Ovary (tissue), 3 donors: ENCODE measurements around the gene MCTP1.

Experiments
- EP300 ChIP-seq: sonication (generic); formaldehyde crosslinking; IDR thresholded peaks from one replicate; pipeline ENCODE4 v1.6.1; 2017; ENCODE audit warnings: antibody characterized with exemption
- POLR2A ChIP-seq: fragments of 450-650 bp; IDR thresholded peaks from one replicate; pipeline ENCODE4 v1.6.1; 2017; ENCODE audit warnings: antibody characterized with exemption, mild to moderate bottlenecking, moderate library complexity
- TF ChIP-seq, protein P1 (sequence below), 3 donors: fragments of 450-650 bp in 2 of 3; fragments of 200-600 bp in 1 of 3; IDR thresholded peaks; one replicate each; pipeline versions ENCODE4 v1.5.1 to v1.8.0; 2016 to 2022; ENCODE audit warnings: antibody characterized with exemption in 3 of 3, mild to moderate bottlenecking in 1 of 3
- donor health status: DM: no; HTN: no; CAD: no.

DNA sequence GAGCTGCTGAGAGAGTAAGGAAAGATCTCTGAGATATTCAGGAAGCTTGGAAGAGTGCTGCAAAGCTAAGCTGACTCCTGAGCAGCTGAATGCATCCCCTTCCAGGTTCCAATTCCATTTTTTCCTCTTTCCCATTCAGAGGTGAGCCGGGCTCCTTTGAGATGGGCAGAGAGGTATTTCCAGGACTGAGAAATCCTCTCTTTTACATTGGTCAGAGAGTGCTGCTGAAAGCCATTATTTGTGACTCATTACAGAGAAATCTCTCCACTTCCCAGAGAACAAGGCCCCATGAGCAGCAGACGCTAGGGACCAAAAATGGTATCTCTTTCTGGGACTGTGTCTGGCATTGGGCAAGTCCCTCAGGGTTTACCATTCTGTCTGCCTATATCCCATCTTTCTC, 3.7 kb downstream of the MCTP1 start:
- TF ChIP-seq, protein P1, sequence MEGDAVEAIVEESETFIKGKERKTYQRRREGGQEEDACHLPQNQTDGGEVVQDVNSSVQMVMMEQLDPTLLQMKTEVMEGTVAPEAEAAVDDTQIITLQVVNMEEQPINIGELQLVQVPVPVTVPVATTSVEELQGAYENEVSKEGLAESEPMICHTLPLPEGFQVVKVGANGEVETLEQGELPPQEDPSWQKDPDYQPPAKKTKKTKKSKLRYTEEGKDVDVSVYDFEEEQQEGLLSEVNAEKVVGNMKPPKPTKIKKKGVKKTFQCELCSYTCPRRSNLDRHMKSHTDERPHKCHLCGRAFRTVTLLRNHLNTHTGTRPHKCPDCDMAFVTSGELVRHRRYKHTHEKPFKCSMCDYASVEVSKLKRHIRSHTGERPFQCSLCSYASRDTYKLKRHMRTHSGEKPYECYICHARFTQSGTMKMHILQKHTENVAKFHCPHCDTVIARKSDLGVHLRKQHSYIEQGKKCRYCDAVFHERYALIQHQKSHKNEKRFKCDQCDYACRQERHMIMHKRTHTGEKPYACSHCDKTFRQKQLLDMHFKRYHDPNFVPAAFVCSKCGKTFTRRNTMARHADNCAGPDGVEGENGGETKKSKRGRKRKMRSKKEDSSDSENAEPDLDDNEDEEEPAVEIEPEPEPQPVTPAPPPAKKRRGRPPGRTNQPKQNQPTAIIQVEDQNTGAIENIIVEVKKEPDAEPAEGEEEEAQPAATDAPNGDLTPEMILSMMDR (IDR thresholded peaks at IDR 0.05): no peak
- no peak for TF ChIP-seq EP300
- no peak for TF ChIP-seq POLR2A
